H9 (cell line): ENCODE data around the gene KCNIP4. TPM values are rescaled to one million over a fixed set of nuclear protein-coding genes. Genes with fewer than 3 reads are reported as not detected.

Experiments used
- DNase-seq: peaks from one replicate; pipeline ENCODE4 v3.0.0-alpha.2; 2017
- H2AFZ ChIP-seq: one replicate; pipeline ENCODE4 v1.6.1; 2013; ENCODE audit warnings: mild to moderate bottlenecking, low read length, control low read depth, moderate library complexity
- H2AK5ac ChIP-seq: 2 replicates; pipeline ENCODE4 v1.6.1; 2013; ENCODE audit warnings: low read length, control low read depth, mixed read lengths; ENCODE audit not compliant: insufficient read length
- H2BK120ac ChIP-seq: one replicate; pipeline ENCODE4 v1.6.1; 2013; ENCODE audit warnings: low read depth, mild to moderate bottlenecking, low read length, control low read depth, inconsistent platforms; ENCODE audit not compliant: poor library complexity, severe bottlenecking
- H2BK12ac ChIP-seq: 2 replicates; pipeline ENCODE4 v1.6.1; 2013; ENCODE audit warnings: low read length, control low read depth, mixed read lengths, low read depth; ENCODE audit not compliant: insufficient read length
- H2BK15ac ChIP-seq: 2 replicates; pipeline ENCODE4 v1.6.1; 2013; ENCODE audit warnings: low read depth, low read length, control low read depth
- H2BK20ac ChIP-seq: one replicate; pipeline ENCODE4 v1.6.1; 2013; ENCODE audit warnings: low read depth, mild to moderate bottlenecking, low read length, control low read depth, inconsistent platforms; ENCODE audit not compliant: poor library complexity, severe bottlenecking
- H2BK5ac ChIP-seq: 2 replicates; pipeline ENCODE4 v1.6.1; 2013; ENCODE audit warnings: low read length, control low read depth, mixed read lengths; ENCODE audit not compliant: insufficient read length
- H3K14ac ChIP-seq: 2 replicates; pipeline ENCODE4 v1.6.1; 2013; ENCODE audit warnings: low read length, control low read depth; ENCODE audit not compliant: insufficient read depth
- H3K18ac ChIP-seq: 2 replicates; pipeline ENCODE4 v1.6.1; 2013; ENCODE audit warnings: low read depth, mild to moderate bottlenecking, mixed read lengths, low read length, control low read depth; ENCODE audit not compliant: insufficient read length
- H3K23ac ChIP-seq: 2 replicates; pipeline ENCODE4 v1.6.1; 2013; ENCODE audit warnings: low read length, control low read depth, mixed read lengths, low read depth; ENCODE audit not compliant: insufficient read length
- H3K23me2 ChIP-seq: 2 replicates; pipeline ENCODE4 v1.6.1; 2013; ENCODE audit warnings: low read depth, mild to moderate bottlenecking, mixed read lengths, low read length, control low read depth; ENCODE audit not compliant: insufficient read length, poor library complexity, severe bottlenecking
- H3K27ac ChIP-seq: 2 replicates; pipeline ENCODE4 v1.5.1; 2013; ENCODE audit warnings: low read length, control low read depth, mixed read lengths, low read depth; ENCODE audit not compliant: insufficient read length
- H3K27me3 ChIP-seq: 2 replicates; pipeline ENCODE4 v1.6.1; 2013; ENCODE audit warnings: low read length, control low read depth, inconsistent platforms; ENCODE audit not compliant: insufficient read depth
- H3K4ac ChIP-seq: 2 replicates; pipeline ENCODE4 v1.6.1; 2013; ENCODE audit warnings: low read depth, mild to moderate bottlenecking, control low read depth, inconsistent platforms, low read length, moderate library complexity
- H3K4me1 ChIP-seq: 2 replicates; pipeline ENCODE4 v1.6.1; 2013; ENCODE audit warnings: low read length, control low read depth, inconsistent platforms; ENCODE audit not compliant: insufficient read depth
- H3K4me2 ChIP-seq: 2 replicates; pipeline ENCODE4 v1.6.1; 2013; ENCODE audit warnings: low read length, control low read depth, mixed read lengths; ENCODE audit not compliant: insufficient read length, insufficient read depth
- H3K56ac ChIP-seq: 2 replicates; pipeline ENCODE4 v1.6.1; 2013; ENCODE audit warnings: low read depth, mild to moderate bottlenecking, mixed read lengths, low read length, control low read depth; ENCODE audit not compliant: insufficient read length
- H3K79me1 ChIP-seq: 2 replicates; pipeline ENCODE4 v1.6.1; 2013; ENCODE audit warnings: low read depth, mild to moderate bottlenecking, moderate library complexity, low read length, control low read depth, inconsistent platforms; ENCODE audit not compliant: insufficient read depth, poor library complexity, severe bottlenecking
- H3K79me2 ChIP-seq: 2 replicates; pipeline ENCODE4 v1.6.1; 2013; ENCODE audit warnings: low read length, control low read depth, inconsistent platforms; ENCODE audit not compliant: insufficient read depth
- H3K9ac ChIP-seq: 2 replicates; pipeline ENCODE4 v1.6.1; 2013; ENCODE audit warnings: low read length, control low read depth, mixed read lengths; ENCODE audit not compliant: insufficient read length; ENCODE audit errors: extremely low read depth
- H3K9me3 ChIP-seq: one replicate; pipeline ENCODE4 v1.6.1; 2013; ENCODE audit warnings: low read depth, low read length, inconsistent platforms; ENCODE audit not compliant: control insufficient read depth
- H3T11ph ChIP-seq: one replicate; pipeline ENCODE4 v1.6.1; 2013; ENCODE audit warnings: mild to moderate bottlenecking, low read length, control low read depth, inconsistent platforms
- H4K20me1 ChIP-seq: one replicate; pipeline ENCODE4 v1.6.1; 2013; ENCODE audit not compliant: control insufficient read depth, insufficient read length, insufficient read depth
- H4K5ac ChIP-seq: 2 replicates; pipeline ENCODE4 v1.6.1; 2013; ENCODE audit warnings: low read depth, mild to moderate bottlenecking, mixed read lengths, low read length, control low read depth; ENCODE audit not compliant: insufficient read length
- H4K8ac ChIP-seq: replicated peaks from 2 replicates; pipeline ENCODE4 v1.6.1; 2013; ENCODE audit warnings: low read length, control low read depth, mixed read lengths, low read depth; ENCODE audit not compliant: insufficient read length
- H4K91ac ChIP-seq: 2 replicates; pipeline ENCODE4 v1.6.1; 2013; ENCODE audit warnings: low read depth, mild to moderate bottlenecking, moderate library complexity, mixed read lengths, low read length, control low read depth; ENCODE audit not compliant: insufficient read length
- H3K27ac Mint-ChIP-seq, 3 experiments: 2 replicates in 2 of 3; 3 replicates in 1 of 3; pipeline ENCODE4 v1.8.0; 2020 to 2021; ENCODE audit warnings: mixed read lengths in 3 of 3, mild to moderate bottlenecking in 1 of 3, moderate library complexity in 1 of 3
- H3K27me3 Mint-ChIP-seq: 2 replicates; pipeline ENCODE4 v1.8.0; 2021; ENCODE audit warnings: low read depth, mild to moderate bottlenecking, moderate library complexity, mixed read lengths
- H3K36me3 Mint-ChIP-seq, 3 experiments: 2 replicates in 2 of 3; 3 replicates in 1 of 3; pipeline ENCODE4 v1.8.0; 2020 to 2021; ENCODE audit warnings: low read depth in 3 of 3, mixed read lengths in 3 of 3; ENCODE audit not compliant: insufficient read depth in 1 of 3
- H3K4me1 Mint-ChIP-seq, 2 experiments: 2 replicates each; pipeline ENCODE4 v1.8.0; 2020; ENCODE audit warnings: mixed read lengths in 2 of 2
- H3K4me3 Mint-ChIP-seq, 2 experiments: 2 replicates in 1 of 2; 3 replicates in 1 of 2; pipeline ENCODE4 v1.8.0; 2020 to 2021; ENCODE audit warnings: mild to moderate bottlenecking in 2 of 2, mixed read lengths in 2 of 2, moderate library complexity in 1 of 2
- H3K9me3 Mint-ChIP-seq, 2 experiments: 2 replicates in 1 of 2; 3 replicates in 1 of 2; pipeline ENCODE4 v1.8.0; 2020; ENCODE audit warnings: mild to moderate bottlenecking in 2 of 2, mixed read lengths in 2 of 2, moderate library complexity in 1 of 2
- CTCF ChIP-seq: fragments of 200-600 bp; sonication (generic); conservative IDR thresholded peaks from 3 replicates; pipeline ENCODE4 v1.8.0; 2021; ENCODE audit warnings: antibody characterized with exemption, mild to moderate bottlenecking
- total RNA-seq: library from RNA; stranded (reverse); gene quantifications from 2 replicates; pipeline ENCODE4 v1.2.1, GENCODE V29; 2021

The KCNIP4 gene
- total RNA-seq, 1 experiment from 2014 or later, result not detected

- no peak overlapping the region for H2AK5ac ChIP-seq
- no peak overlapping the region for H3K14ac ChIP-seq
- no peak overlapping the region for H3K9ac ChIP-seq
- no peaks in the 10 kb centered on the region for H3K9me3 ChIP-seq
- no peaks in the 10 kb centered on the region for H4K20me1 ChIP-seq
- H2BK5ac ChIP-seq, result no peak overlapping the region
- H3K4me2 ChIP-seq, result no peak overlapping the region
- H3K27ac ChIP-seq, result no peak overlapping the region
- H3K56ac ChIP-seq, result no peak overlapping the region
- no peaks in the 10 kb centered on the region for H3K36me3 Mint-ChIP-seq
- no peak overlapping the region for H2AFZ ChIP-seq
- H3K27ac Mint-ChIP-seq, result no peak overlapping the region
- no peaks in the 10 kb centered on the region for H3K23me2 ChIP-seq
- no peak overlapping the region for H3T11ph ChIP-seq
- no peaks in the 10 kb centered on the region for H3K79me2 ChIP-seq
- H3K27me3 ChIP-seq, result no peaks in the 10 kb centered on the region
- no peaks in the 10 kb centered on the region for H3K4me1 ChIP-seq
- H3K23ac ChIP-seq, result no peak overlapping the region
- no peak overlapping the region for H2BK20ac ChIP-seq
- no peak overlapping the region for H4K5ac ChIP-seq
- no peak overlapping the region for H2BK12ac ChIP-seq
- H2BK120ac ChIP-seq, result no peak overlapping the region
- no peak for TF ChIP-seq CTCF
- no peak overlapping the region for H4K8ac ChIP-seq
- no peak overlapping the region for H3K4me3 Mint-ChIP-seq
- H3K18ac ChIP-seq, result no peak overlapping the region
- no peak overlapping the region for H3K4ac ChIP-seq
- no peak overlapping the region for H4K91ac ChIP-seq
- H3K4me1 Mint-ChIP-seq, result no peaks in the 10 kb centered on the region
- H3K9me3 Mint-ChIP-seq, result no peaks in the 10 kb centered on the region
- no peak overlapping the region for H2BK15ac ChIP-seq
- no peak for DNase-seq
- H3K27me3 Mint-ChIP-seq, result no peaks in the 10 kb centered on the region
- no peaks in the 10 kb centered on the region for H3K79me1 ChIP-seq
These were observed 770.7 kb downstream of the KCNIP4 start for GRCh38 chr4:21177871-21178270.
